GM19099 (cell line): ENCODE results near the gene GP1BA.
A peak's percentile ranks its signal among the peaks of the same experiment; 100 is the strongest.

ENCODE experiments used
- POLR2A ChIP-seq: IDR thresholded peaks from 3 replicates; pipeline ENCODE4 v1.6.1; 2011; ENCODE audit warnings: low read depth; ENCODE audit not compliant: insufficient read length; ENCODE audit errors: extremely low read depth

Gene GP1BA

DNA sequence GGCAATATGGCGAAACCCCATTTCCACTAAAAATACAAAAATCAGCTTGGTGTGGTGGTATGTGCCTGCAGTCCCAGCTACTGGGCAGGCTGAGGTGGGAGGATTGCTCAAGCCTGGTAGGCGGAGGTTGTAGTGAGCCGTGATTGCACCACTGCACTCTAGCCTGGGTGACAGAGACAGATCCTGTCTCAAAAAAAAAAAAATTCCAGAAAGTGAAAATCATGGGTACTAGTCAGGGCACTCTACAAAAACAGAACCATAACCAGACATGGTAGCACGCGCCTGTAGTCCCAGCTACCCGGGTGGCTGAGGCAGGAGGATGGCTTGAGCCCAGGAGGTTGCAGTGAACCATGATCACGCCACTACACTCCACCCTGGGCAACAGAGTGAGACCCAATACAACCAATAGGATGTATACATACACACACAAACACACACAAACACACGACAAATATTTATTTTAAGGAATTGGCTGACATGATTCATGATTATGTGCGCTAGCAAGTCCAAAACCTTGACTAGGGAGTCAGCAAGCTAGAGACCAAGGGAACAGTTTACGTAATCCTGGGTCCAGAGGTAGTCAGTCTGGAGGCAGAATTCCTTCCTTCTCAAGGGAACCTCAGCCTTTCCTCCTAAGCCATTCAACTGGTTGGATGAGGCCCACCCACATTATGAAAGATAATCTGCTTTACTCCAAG lies 11.6 kb upstream of the GP1BA start:
- TF ChIP-seq POLR2A = no peak

DNA sequence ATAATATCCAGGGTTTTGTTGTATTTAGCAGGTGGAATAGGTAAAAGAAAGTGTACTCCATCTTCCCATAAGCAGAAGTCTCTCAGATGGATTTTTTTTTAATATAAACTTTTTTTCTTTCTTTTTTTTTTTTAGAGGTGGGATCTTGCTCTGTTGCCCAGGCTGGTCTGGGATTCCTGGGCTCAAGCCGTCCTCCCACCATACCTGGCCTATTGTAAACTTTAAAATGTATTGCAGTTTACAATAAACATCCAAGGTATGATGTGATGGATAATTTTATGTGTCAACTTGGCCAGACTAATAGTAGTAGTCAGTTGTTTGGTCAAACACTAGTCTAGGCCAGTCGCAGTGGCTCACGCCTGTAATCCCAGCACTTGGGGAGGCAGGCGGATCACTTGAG lies 10.8 kb upstream of the GP1BA start:
- no peak for TF ChIP-seq POLR2A

DNA sequence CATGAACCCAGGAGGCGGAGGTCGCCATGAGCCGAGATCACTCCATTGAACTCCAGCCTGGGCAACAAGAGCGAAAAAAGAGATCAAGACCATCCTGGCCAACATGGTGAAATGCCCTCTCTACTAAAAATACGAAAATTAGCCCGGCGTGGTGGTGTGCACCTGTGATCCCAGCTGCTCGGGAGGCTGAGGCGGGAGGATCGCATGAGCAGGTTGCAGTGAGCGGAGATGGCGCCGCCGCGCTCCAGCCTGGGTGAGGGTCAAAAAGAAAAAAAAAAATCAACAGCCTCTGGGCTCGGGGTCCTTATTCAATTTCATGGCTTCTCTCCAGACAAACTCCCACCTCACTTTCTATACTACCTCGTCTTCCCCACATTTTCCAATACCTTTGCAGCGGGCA lies 3.2 kb upstream of the GP1BA start:
- TF ChIP-seq POLR2A = no peak

DNA sequence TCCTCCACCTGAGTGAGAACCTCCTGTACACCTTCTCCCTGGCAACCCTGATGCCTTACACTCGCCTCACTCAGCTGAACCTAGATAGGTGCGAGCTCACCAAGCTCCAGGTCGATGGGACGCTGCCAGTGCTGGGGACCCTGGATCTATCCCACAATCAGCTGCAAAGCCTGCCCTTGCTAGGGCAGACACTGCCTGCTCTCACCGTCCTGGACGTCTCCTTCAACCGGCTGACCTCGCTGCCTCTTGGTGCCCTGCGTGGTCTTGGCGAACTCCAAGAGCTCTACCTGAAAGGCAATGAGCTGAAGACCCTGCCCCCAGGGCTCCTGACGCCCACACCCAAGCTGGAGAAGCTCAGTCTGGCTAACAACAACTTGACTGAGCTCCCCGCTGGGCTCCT lies 679 bp downstream of the GP1BA start:
- TF ChIP-seq POLR2A = no peak

DNA sequence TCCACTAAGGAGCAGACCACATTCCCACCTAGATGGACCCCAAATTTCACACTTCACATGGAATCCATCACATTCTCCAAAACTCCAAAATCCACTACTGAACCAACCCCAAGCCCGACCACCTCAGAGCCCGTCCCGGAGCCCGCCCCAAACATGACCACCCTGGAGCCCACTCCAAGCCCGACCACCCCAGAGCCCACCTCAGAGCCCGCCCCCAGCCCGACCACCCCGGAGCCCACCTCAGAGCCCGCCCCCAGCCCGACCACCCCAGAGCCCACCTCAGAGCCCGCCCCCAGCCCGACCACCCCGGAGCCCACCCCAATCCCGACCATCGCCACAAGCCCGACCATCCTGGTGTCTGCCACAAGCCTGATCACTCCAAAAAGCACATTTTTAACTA lies 1.6 kb downstream of the GP1BA start:
- no peak for TF ChIP-seq POLR2A

DNA sequence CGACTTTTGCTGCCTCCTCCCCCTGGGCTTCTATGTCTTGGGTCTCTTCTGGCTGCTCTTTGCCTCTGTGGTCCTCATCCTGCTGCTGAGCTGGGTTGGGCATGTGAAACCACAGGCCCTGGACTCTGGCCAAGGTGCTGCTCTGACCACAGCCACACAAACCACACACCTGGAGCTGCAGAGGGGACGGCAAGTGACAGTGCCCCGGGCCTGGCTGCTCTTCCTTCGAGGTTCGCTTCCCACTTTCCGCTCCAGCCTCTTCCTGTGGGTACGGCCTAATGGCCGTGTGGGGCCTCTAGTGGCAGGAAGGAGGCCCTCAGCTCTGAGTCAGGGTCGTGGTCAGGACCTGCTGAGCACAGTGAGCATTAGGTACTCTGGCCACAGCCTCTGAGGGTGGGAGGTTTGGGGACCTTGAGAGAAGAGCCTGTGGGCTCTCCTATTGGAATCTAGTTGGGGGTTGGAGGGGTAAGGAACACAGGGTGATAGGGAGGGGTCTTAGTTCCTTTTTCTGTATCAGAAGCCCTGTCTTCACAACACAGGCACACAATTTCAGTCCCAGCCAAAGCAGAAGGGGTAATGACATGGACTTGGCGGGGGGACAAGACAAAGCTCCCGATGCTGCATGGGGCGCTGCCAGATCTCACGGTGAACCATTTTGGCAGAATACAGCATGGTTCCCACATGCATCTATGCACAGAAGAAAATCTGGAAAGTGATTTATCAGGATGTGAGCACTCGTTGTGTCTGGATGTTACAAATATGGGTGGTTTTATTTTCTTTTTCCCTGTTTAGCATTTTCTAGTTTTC lies 2.3 kb downstream of the GP1BA start:
- no peak for TF ChIP-seq POLR2A

DNA sequence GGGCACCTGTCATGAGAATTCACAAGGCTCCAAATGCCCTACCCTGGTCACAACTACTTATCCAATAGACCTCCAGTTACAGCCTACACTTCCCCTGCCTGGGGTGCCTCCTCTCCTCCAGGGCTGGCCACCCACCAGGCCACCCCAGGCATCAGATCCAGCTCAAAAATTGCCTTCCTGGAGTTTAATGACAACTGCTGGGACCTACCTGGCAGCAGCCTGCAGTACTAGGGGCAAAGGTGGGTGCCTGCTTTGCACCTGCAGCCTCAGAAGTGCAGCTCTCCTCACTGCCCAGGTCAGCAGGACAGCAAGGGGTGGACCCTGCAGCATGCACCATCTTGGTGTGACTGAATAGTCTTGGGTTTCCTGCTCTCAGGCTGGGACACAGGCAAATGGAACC lies 3.6 kb downstream of the GP1BA start:
- no peak for TF ChIP-seq POLR2A

DNA sequence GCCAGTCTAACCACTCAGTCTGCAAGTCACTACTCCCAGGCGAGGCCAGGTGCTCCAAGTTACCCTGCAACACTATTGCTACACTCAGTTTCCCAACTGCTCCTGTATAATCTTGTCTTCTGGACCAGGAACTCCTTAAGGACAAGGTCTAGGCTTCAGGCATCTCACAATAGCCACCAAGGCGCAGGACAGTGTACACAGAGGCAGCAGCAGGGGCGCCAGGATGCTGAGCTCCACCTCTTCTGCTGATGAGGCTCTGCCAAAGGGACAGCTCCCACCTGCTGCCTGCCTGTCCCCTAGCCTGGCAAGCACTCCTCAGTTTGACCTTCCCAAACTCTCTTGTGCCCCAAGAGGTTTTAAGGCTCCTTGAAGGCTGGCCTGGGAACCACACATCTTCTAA lies 4.4 kb downstream of the GP1BA start:
- no peak for TF ChIP-seq POLR2A

DNA sequence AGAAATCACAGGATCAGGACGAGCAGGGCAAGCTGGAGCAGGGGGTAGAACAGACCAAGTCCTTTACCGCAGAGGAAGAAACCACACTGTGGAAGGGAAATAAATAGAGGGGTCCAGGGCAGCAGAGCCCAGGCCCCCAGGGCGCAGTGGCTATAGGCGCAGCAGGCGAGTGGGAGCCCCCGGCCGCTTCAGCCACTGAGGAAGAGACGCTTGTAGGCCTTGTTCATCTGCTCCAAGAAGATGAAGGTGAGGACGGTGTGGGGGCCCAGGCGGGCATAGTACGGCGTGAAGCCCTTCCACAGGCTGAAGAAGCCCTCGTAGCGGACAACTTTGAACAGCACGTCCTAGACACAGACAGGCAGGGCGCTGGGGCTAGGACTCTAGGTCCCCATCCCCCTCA lies 5.5 kb downstream of the GP1BA start:
- no peak for TF ChIP-seq POLR2A

DNA sequence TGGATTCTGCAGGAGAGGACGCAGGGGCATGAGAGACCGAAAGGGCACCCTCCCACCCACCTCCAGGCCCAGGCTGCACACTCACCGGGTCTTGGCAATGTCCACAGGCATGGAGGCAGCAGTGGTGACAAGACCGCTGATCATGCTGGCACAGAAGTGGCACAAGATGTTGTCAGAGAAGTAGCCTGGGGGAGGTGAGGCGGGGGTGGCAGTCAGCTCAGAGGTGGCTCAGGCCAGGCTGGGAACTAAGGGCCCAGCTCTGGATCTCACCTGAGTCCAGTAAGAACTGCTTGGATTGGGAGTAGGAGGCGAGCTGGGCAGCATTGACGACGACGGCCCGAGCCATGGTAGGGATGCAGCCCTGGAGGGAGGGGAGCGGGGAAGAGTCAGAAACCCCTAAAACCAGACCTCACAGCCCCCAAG lies 6.0 kb downstream of the GP1BA start:
- no peak for TF ChIP-seq POLR2A

DNA sequence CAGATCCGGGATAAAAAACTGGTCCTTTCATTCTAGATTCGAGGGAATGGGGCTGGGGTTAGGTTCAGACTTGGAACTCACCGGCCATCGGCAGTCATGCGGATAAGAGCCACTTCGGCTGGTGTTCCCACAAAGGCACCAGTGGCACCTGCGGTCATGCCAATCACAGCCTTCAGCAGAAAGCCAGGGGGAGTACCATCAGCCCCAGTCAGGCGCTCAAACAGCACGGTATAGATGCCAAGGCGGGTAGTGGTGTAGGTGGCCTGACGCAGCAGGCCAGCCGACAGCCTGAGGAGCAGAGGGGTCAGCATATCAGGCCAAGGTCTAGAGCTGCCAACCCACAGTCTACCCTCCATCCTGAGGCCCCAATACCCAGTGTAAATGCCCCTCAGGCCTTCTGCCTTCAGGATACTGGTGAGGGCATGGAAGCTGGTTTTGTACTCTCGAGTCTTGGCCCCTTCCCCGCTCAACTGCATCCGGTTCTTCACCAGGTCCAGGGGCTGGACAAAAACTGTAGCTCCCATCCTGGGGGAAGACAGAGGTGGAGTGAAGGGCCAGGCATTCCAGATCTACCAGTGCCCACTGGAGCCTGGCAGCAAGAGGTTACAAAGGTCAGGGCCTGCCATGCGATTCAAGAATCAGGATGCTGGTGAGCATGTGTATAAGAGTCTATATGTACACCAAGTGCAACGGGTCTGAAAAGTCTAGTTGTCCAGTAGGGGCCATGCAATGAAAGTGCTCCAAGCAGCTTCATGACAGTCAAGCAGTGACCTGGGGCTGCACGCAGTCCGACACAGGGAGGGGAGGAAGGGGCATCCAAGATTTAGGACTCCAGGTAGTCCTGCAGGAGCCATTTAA lies 6.8 kb downstream of the GP1BA start:
- no peak for TF ChIP-seq POLR2A

DNA sequence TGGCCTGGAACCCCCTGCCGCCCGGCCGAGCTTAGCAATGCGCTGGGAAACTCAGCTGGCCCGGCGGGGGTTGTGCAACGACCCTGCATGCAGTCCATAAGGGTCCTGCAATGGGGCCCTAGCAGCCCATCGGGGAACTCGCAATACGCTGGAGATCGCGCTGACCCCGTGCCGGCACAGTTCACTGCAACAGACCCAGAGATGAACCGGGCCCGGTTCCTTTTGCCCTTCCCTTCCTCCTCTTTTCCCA lies 7.4 kb downstream of the GP1BA start:
- TF ChIP-seq POLR2A = no peak

DNA sequence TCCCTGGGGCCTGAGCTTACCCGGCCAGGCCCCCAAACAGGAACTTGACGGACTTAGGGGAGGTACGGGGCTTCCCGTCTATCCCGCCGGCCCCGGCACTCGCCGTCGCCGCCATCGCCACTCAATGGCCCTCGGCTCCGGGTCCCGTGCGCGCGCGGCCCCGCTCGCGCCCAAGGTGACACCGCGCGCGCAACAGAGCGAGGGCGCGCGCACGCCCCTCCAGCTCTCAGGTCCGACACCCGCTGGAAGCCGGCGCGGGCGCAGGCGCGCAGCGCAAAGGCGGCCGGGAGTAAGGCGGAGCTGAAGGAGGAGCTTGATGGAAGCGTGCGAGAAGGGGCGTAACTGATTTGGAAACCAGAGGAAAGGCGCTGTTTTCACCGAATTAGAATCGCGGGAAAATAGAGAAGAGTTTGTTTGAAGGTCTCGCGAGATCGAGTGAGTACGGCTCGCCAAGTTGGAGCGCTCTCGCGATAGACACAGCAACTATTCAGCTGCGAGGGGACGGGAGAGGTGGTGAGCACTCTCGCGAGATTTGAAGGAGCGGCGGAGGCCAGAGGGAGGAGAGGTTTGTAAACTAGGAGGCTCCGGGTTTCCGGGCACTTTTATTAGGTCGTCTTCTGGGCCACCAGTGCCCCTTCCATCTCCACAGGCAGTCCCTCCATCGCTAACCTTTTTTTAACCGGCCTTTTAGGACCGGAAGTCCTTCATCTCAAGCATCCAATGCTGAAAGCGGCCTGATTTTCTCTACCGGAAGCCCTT lies 7.9 kb downstream of the GP1BA start, which contains the start of the genes RNF167 and SLC25A11:
RNF167 (plus strand) TSS at position 473 of the 759 bp plus-strand sequence. CDS start 642 bp downstream, outside the sequence.
SLC25A11 (minus strand) TSS at position 251 of the 759 bp plus-strand sequence; CDS start at position 115, 136 bp downstream.
- peak; percentile 92 for TF ChIP-seq POLR2A

DNA sequence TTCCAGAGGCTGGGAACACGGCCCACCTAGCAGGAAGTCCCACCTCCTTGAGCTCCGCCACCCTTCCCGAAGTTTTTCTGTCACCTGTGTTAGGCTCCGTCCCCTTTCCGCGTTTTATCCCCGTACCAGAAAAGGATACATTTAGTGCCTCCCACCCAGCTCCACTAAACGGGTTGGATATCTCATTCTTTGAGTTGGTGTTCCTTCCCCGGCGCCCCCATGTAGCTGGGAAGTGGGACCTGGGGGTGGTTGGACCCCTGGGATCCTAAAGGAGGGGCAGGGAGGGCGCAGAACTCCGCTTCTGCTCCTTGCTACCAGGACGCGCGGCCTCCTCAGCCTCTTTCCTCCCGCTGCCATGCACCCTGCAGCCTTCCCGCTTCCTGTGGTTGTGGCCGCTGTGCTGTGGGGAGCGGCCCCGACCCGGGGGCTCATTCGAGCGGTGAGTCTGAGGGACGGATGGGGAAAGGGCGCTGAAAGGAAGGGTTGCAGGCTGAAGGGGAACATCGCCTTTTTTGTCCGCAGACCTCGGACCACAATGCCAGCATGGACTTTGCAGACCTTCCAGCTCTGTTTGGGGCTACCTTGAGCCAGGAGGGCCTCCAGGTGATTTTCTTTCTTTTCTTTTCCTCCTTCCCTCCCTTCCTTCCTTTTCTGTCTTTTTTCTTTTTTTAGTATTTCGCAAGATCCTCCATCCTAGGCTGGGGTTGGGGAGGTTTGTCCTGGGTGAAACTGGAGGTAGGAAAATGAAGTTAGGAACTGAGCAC lies 8.7 kb downstream of the GP1BA start:
- no peak for TF ChIP-seq POLR2A
